ENCODE results near the gene PGR. TPM values are rescaled to one million over a fixed set of nuclear protein-coding genes. Genes with fewer than 3 reads are reported as not detected.

The PGR gene
- total RNA-seq, 1 experiment from 2014 or later, result not detected

- Histone ChIP-seq H3K79me2 (ENCODE audit: low read length) (no peaks in the 10 kb centered on the region), H3K36me3 (ENCODE audit: low read depth, low read length) (no peaks in the 10 kb centered on the region), H3F3A (ENCODE audit: low read length, unreplicated experiment) (no peaks in the 10 kb centered on the region), H4K20me1 (ENCODE audit: low read length) (no peaks in the 10 kb centered on the region), H3K4me1 (ENCODE audit: insufficient read depth, low read length) (no peaks in the 10 kb centered on the region), H3K27ac (ENCODE audit: low read length) (no peak overlapping the region), H3K9ac (ENCODE audit: low read length) (no peak overlapping the region), H3K4me3 (ENCODE audit: low read length) (no peak overlapping the region), H3K9me3 (ENCODE audit: low read length) (no peaks in the 10 kb centered on the region), H2AFZ (ENCODE audit: low read length) (no peak overlapping the region), H3K27me3 (ENCODE audit: low read length) (peaks cover 36% of the 10 kb centered on the region), H3K4me2 (ENCODE audit: low read length) (no peak overlapping the region), H3K9me2 (replicated peaks; ENCODE audit: low read length) (no peaks in the 10 kb centered on the region)
- CTCF ChIA-PET, result no interaction called here
- ATAC-seq, result no peak
- BruUV-seq (replicated peaks), result no TSS peak
- peak; percentile 11 for DNase-seq
- POLR2A ChIA-PET (ENCODE audit: unreplicated experiment), result no interaction called here
- TF ChIP-seq CTCF (conservative IDR thresholded peaks at IDR 0.05; ENCODE audit: low read depth, low read length) (no peak), EZH2phosphoT487 (IDR thresholded peaks at IDR 0.05; ENCODE audit: borderline replicate concordance, low read length) (no peak), EZH2 (IDR thresholded peaks at IDR 0.05; ENCODE audit: low read length, unreplicated experiment) (no peak)
- intact Hi-C loops (cut with micrococcal nuclease), result no loop called here
Measured at GRCh38 chr11:101133190-101133589, 3.6 kb upstream of the PGR start.

GRCh38 chr11:101128571-101129202 lies 926 bp downstream of the PGR start:
- Histone ChIP-seq H3F3A (ENCODE audit: low read length, unreplicated experiment) (no peaks in the 10 kb centered on the region), H3K27me3 (ENCODE audit: low read length) (peaks cover 75% of the 10 kb centered on the region), H3K36me3 (ENCODE audit: low read depth, low read length) (no peaks in the 10 kb centered on the region), H3K4me1 (ENCODE audit: insufficient read depth, low read length) (no peaks in the 10 kb centered on the region), H3K9ac (ENCODE audit: low read length) (no peak overlapping the region), H3K9me2 (replicated peaks; ENCODE audit: low read length) (no peaks in the 10 kb centered on the region), H3K79me2 (ENCODE audit: low read length) (no peaks in the 10 kb centered on the region), H3K4me3 (ENCODE audit: low read length) (no peak overlapping the region), H4K20me1 (ENCODE audit: low read length) (no peaks in the 10 kb centered on the region), H3K4me2 (ENCODE audit: low read length) (0 out of 2 replicates have a peak overlapping the region, but pooled peaks have one; percentile 3), H3K27ac (ENCODE audit: low read length) (no peak overlapping the region), H2AFZ (ENCODE audit: low read length) (no peak overlapping the region), H3K9me3 (ENCODE audit: low read length) (no peaks in the 10 kb centered on the region)
- ChIA-PET CTCF (no interaction called here), POLR2A (ENCODE audit: unreplicated experiment) (no interaction called here)
- intact Hi-C loops (cut with micrococcal nuclease), result no loop called here
- ATAC-seq, result no peak
- no TSS peak for BruUV-seq (replicated peaks)
- no peak for DNase-seq
- no peak for TF ChIP-seq EZH2 (IDR thresholded peaks at IDR 0.05; ENCODE audit: low read length, unreplicated experiment)
- no peak for TF ChIP-seq CTCF (conservative IDR thresholded peaks at IDR 0.05; ENCODE audit: low read depth, low read length)
- TF ChIP-seq EZH2phosphoT487 (IDR thresholded peaks at IDR 0.05; ENCODE audit: borderline replicate concordance, low read length), result no peak

- no TSS peak for BruUV-seq (replicated peaks)
- H2AFZ ChIP-seq (ENCODE audit: low read length), result no peak overlapping the region
- H3K9me3 ChIP-seq (ENCODE audit: low read length), result no peaks in the 10 kb centered on the region
- TF ChIP-seq CTCF (conservative IDR thresholded peaks at IDR 0.05; ENCODE audit: low read depth, low read length), result no peak
- TF ChIP-seq EZH2phosphoT487 (IDR thresholded peaks at IDR 0.05; ENCODE audit: borderline replicate concordance, low read length), result no peak
- no peak for TF ChIP-seq EZH2 (IDR thresholded peaks at IDR 0.05; ENCODE audit: low read length, unreplicated experiment)
- H3K36me3 ChIP-seq (ENCODE audit: low read depth, low read length), result no peaks in the 10 kb centered on the region
- H4K20me1 ChIP-seq (ENCODE audit: low read length), result no peaks in the 10 kb centered on the region
- H3F3A ChIP-seq (ENCODE audit: low read length, unreplicated experiment), result no peaks in the 10 kb centered on the region
- no peaks in the 10 kb centered on the region for H3K79me2 ChIP-seq (ENCODE audit: low read length)
- POLR2A ChIA-PET (ENCODE audit: unreplicated experiment), result no interaction called here
- ATAC-seq (no peak), DNase-seq (no peak)
- peaks cover 83% of the 10 kb centered on the region for H3K27me3 ChIP-seq (ENCODE audit: low read length)
- no peak overlapping the region for H3K4me3 ChIP-seq (ENCODE audit: low read length)
- H3K4me1 ChIP-seq (ENCODE audit: insufficient read depth, low read length), result no peaks in the 10 kb centered on the region
- no peaks in the 10 kb centered on the region for H3K9me2 ChIP-seq (replicated peaks; ENCODE audit: low read length)
- H3K4me2 ChIP-seq (ENCODE audit: low read length), result no peak overlapping the region
- intact Hi-C loops (cut with micrococcal nuclease), result no loop called here
- CTCF ChIA-PET, result no interaction called here
- H3K9ac ChIP-seq (ENCODE audit: low read length), result no peak overlapping the region
- H3K27ac ChIP-seq (ENCODE audit: low read length), result no peak overlapping the region
Measured at GRCh38 chr11:101127699-101128570, 1.7 kb downstream of the PGR start.
